HCT116 (cell line): ENCODE measurements around the gene RND2. TPM values are rescaled to one million over a fixed set of nuclear protein-coding genes. Genes with fewer than 3 reads are reported as not detected.

ENCODE experiments used
- ATAC-seq: fragments of 200-7000 bp; cut with Tn5 transposase; 2 replicates; pipeline ENCODE4 v1.9.1; 2020; ENCODE audit warnings: mild to moderate bottlenecking, moderate library complexity
- BruUV-seq: library from RNA; stranded (reverse); fragments of 400-500 nt; replicated peaks from 2 replicates; lab custom pipeline; 2021; lab: Mats Ljungman, UMichigan
- CTCF ChIA-PET: fragments of 300-600 bp; sonication (Branson Sonifier 250); formaldehyde crosslinking; loops from one replicate; lab custom pipeline; 2021; ENCODE audit warnings: antibody characterized with exemption; lab: Charles Lee
- POLR2A ChIA-PET: fragments of 300-600, 350-600 bp; sonication (Branson Sonifier 250); formaldehyde crosslinking; loops from one replicate; lab custom pipeline; 2021; ENCODE audit warnings: antibody characterized with exemption; lab: Charles Lee
- RAD21 ChIA-PET, 2 experiments: fragments of 300-600 bp; sonication (Branson Sonifier 250); formaldehyde crosslinking; loops; one replicate each; lab custom pipeline; 2023; ENCODE audit warnings: low total read pairs in 2 of 2; ENCODE audit not compliant: uncharacterized antibody in 2 of 2, unreplicated experiment in 2 of 2, low non-redundant PET in 1 of 2; lab: Charles Lee
- DNase-seq: peaks from one replicate; pipeline ENCODE4 v3.0.0-alpha.2; 2010; ENCODE audit warnings: low read depth, low spot score
- H2AFZ ChIP-seq: fragments of 200-600 bp; shearing (Covaris generic), sonication (generic); 2 replicates; pipeline ENCODE4 v1.6.1; 2017; ENCODE audit warnings: low read depth, mixed run types, mixed read lengths, antibody characterized with exemption, low read length; ENCODE audit not compliant: poor library complexity, severe bottlenecking
- H3K27ac ChIP-seq: 2 replicates; pipeline ENCODE4 v1.5.1; 2012; ENCODE audit warnings: low read depth, low read length
- H3K27me3 ChIP-seq: fragments of 200-600 bp; sonication (generic); 2 replicates; pipeline ENCODE4 v1.6.1; 2016; ENCODE audit warnings: mixed run types, low read length, mixed read lengths; ENCODE audit not compliant: insufficient read depth
- H3K36me3 ChIP-seq, 2 experiments: fragments of 200-500 bp in 1 of 2; fragments of 200-600 bp in 1 of 2; sonication (Bioruptor generic) in 1 of 2; sonication (generic) in 1 of 2; 2 replicates each; pipeline versions ENCODE4 v1.5.1 to v1.6.1; 2014 to 2016; ENCODE audit warnings: low read length in 2 of 2, inconsistent platforms in 1 of 2, mixed read lengths in 1 of 2, mixed run types in 1 of 2; ENCODE audit not compliant: insufficient read depth in 2 of 2, control insufficient read depth in 1 of 2
- H3K4me1 ChIP-seq, 2 experiments: fragments of 200-600 bp in 1 of 2; sonication (generic) in 1 of 2; 2 replicates each; pipeline versions ENCODE4 v1.5.1 to v1.6.1; 2012 to 2017; ENCODE audit warnings: low read length in 2 of 2, inconsistent platforms in 1 of 2, mild to moderate bottlenecking in 1 of 2, mixed read lengths in 1 of 2, mixed run types in 1 of 2, moderate library complexity in 1 of 2; ENCODE audit not compliant: insufficient read depth in 2 of 2, control insufficient read depth in 1 of 2
- H3K4me2 ChIP-seq: fragments of 200-600 bp; sonication (generic); 2 replicates; pipeline ENCODE4 v1.6.1; 2017; ENCODE audit warnings: mixed run types, low read length, mixed read lengths
- H3K4me3 ChIP-seq, 2 experiments: fragments of 200-600 bp in 1 of 2; sonication (generic) in 1 of 2; replicated peaks in 1 of 2; 2 replicates each; pipeline ENCODE4 v1.5.1; 2011 to 2016; ENCODE audit warnings: low read length in 2 of 2, control low read depth in 1 of 2, low read depth in 1 of 2, mild to moderate bottlenecking in 1 of 2, mixed read lengths in 1 of 2, mixed run types in 1 of 2
- H3K79me2 ChIP-seq: fragments of 200-600 bp; sonication (generic); 2 replicates; pipeline ENCODE4 v1.6.1; 2017; ENCODE audit warnings: mild to moderate bottlenecking, mixed run types, low read length, moderate library complexity, mixed read lengths; ENCODE audit not compliant: insufficient read depth
- H3K9ac ChIP-seq: fragments of 200-600 bp; sonication (generic); 2 replicates; pipeline ENCODE4 v1.6.1; 2016; ENCODE audit warnings: low read length, mixed read lengths
- H3K9me2 ChIP-seq: fragments of 200-600 bp; sonication (generic), shearing (Covaris generic); 2 replicates; pipeline ENCODE4 v1.6.1; 2017; ENCODE audit warnings: mixed run types, mild to moderate bottlenecking, moderate library complexity; ENCODE audit not compliant: insufficient read depth
- H3K9me3 ChIP-seq, 2 experiments: fragments of 200-500 bp in 1 of 2; fragments of 200-600 bp in 1 of 2; sonication (Bioruptor generic) in 1 of 2; sonication (generic) in 1 of 2; 2 replicates each; pipeline ENCODE4 v1.6.1; 2014 to 2017; ENCODE audit warnings: low read length in 2 of 2, mixed read lengths in 2 of 2, inconsistent platforms in 1 of 2, low read depth in 1 of 2, mild to moderate bottlenecking in 1 of 2, mixed run types in 1 of 2, moderate library complexity in 1 of 2; ENCODE audit not compliant: control insufficient read depth in 1 of 2, insufficient read depth in 1 of 2
- H4K20me1 ChIP-seq: fragments of 200-600 bp; sonication (generic), shearing (Covaris generic); 2 replicates; pipeline ENCODE4 v1.6.1; 2017; ENCODE audit warnings: mixed run types, mild to moderate bottlenecking, moderate library complexity; ENCODE audit not compliant: insufficient read depth
- FOSL1 ChIP-seq: IDR thresholded peaks from 2 replicates; pipeline ENCODE4 v1.6.1; 2012; ENCODE audit warnings: low read depth
- JUND ChIP-seq: IDR thresholded peaks from 2 replicates; pipeline ENCODE4 v1.6.1; 2012
- SP1 ChIP-seq: IDR thresholded peaks from 2 replicates; pipeline ENCODE4 v1.6.1; 2012; ENCODE audit warnings: low read depth
- intact Hi-C: fragments of 100-400 bp; cut with micrococcal nuclease; formaldehyde crosslinking; loops from 2 replicates; pipeline ENCODE4 v1.10.0; 2022
- total RNA-seq: library from RNA; stranded (reverse); gene quantifications from one replicate; pipeline ENCODE4 v1.2.1, GENCODE V29; 2021; ENCODE audit not compliant: unreplicated experiment
- TF ChIP-seq, protein P1 (sequence below): IDR thresholded peaks from 2 replicates; pipeline ENCODE4 v1.6.1; 2012; ENCODE audit warnings: low read depth

The RND2 gene
- total RNA-seq, 1 experiment from 2014 or later, result 0.66 TPM

DNA sequence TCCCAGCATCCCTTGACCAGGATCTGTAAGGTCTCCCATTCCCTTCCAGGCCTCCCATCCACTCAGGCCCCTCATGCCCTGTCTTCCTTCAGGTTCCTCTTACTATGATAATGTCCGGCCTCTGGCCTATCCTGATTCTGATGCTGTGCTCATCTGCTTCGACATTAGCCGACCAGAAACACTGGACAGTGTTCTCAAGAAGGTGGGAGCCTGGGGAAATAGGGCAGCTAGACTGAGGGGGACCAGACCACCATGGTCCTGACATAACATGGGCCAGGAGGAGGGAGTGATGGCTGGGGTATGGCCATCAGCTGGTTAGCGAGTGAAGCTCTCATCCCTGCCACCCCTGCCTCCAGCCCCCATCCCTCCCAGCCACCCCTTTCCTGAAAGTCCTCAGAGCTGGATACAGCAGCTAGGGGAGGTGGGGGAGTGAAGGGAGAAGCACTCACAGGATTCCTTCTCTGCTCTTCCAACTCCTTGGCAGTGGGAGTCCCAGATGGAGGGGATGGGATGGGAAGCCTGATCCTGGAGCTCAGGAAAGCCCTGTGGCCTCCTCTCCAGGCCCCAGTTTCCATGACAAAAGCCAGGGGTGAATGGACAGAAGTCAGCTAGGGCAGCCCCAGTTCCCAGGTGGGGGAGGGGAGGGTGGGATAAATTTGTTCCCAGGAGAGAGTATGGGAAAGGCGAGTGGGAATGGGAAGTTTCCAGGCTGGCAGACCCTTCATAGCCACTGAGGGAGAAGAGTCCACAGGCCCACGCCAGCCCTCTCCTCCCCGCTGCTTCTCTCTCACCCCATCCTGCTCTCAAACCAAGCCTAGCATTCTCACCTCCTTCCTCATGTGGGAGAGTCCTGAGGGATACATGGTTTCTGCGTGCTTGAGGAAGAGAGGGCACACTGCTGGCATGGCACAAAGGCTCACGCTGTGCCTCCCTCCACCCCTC lies 2.3 kb downstream of the RND2 start:
- CTCF ChIA-PET, result no interaction called here
- ATAC-seq (no peak), DNase-seq (no peak)
- Histone ChIP-seq H3K4me3 (no peak overlapping the region), H3K36me3 (no peaks in the 10 kb centered on the region), H3K9me2 (no peaks in the 10 kb centered on the region), H3K9me3 (no peaks in the 10 kb centered on the region), H3K27me3 (no peaks in the 10 kb centered on the region), H3K4me2 (no peak overlapping the region), H4K20me1 (no peaks in the 10 kb centered on the region), H3K4me1 (peaks cover 6 to 23% of the 10 kb centered on the region in 2 experiments; a peak in 3 of 4 replicates), H3K27ac (no peak overlapping the region), H2AFZ (no peak overlapping the region), H3K9ac (no peak overlapping the region), H3K79me2 (no peaks in the 10 kb centered on the region)
- POLR2A ChIA-PET, result interaction anchor here (1.6 kb wide), 1 partner anchor 29 kb away, joined by 3 read pairs; the partner anchor contains the start of gene RPL27
- TF ChIP-seq SP1 (no peak), FOSL1 (no peak), JUND (no peak)
- TF ChIP-seq, protein P1, sequence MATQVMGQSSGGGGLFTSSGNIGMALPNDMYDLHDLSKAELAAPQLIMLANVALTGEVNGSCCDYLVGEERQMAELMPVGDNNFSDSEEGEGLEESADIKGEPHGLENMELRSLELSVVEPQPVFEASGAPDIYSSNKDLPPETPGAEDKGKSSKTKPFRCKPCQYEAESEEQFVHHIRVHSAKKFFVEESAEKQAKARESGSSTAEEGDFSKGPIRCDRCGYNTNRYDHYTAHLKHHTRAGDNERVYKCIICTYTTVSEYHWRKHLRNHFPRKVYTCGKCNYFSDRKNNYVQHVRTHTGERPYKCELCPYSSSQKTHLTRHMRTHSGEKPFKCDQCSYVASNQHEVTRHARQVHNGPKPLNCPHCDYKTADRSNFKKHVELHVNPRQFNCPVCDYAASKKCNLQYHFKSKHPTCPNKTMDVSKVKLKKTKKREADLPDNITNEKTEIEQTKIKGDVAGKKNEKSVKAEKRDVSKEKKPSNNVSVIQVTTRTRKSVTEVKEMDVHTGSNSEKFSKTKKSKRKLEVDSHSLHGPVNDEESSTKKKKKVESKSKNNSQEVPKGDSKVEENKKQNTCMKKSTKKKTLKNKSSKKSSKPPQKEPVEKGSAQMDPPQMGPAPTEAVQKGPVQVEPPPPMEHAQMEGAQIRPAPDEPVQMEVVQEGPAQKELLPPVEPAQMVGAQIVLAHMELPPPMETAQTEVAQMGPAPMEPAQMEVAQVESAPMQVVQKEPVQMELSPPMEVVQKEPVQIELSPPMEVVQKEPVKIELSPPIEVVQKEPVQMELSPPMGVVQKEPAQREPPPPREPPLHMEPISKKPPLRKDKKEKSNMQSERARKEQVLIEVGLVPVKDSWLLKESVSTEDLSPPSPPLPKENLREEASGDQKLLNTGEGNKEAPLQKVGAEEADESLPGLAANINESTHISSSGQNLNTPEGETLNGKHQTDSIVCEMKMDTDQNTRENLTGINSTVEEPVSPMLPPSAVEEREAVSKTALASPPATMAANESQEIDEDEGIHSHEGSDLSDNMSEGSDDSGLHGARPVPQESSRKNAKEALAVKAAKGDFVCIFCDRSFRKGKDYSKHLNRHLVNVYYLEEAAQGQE, result no peak
- RAD21 ChIA-PET, result no interaction called here
- intact Hi-C loops, result no loop called here
- BruUV-seq, result no TSS peak
